Activated T-cell treated with anti-CD3 and anti-CD28 coated beads for 24 hours (primary cell): ENCODE data around the gene TWIST2.

Source experiments
- DNase-seq: peaks from one replicate; pipeline ENCODE4 v3.0.0-alpha.2; 2020; ENCODE audit warnings: low read depth

The TWIST2 gene

GRCh38 chr2:238905224-238905623 is 57.3 kb downstream of the TWIST2 start:
- no peak for DNase-seq

GRCh38 chr2:238905644-238906043 is 57.8 kb downstream of the TWIST2 start:
- DNase-seq: no peak

- DNase-seq: no peak
Observed at GRCh38 chr2:238906254-238906935, 58.5 kb downstream of the TWIST2 start.

- DNase-seq: no peak
Observed at GRCh38 chr2:238906936-238907716, 59.2 kb downstream of the TWIST2 start.

GRCh38 chr2:238907717-238908173 is 59.9 kb downstream of the TWIST2 start:
- DNase-seq: no peak

GRCh38 chr2:238908960-238909951 is 61.4 kb downstream of the TWIST2 start:
- no peak for DNase-seq

- DNase-seq: no peak
Observed at GRCh38 chr2:238910751-238911351, 63.0 kb downstream of the TWIST2 start.

GRCh38 chr2:238911376-238912227 is 63.7 kb downstream of the TWIST2 start:
- DNase-seq: no peak

GRCh38 chr2:238912228-238912915 is 64.5 kb downstream of the TWIST2 start:
- DNase-seq: no peak

GRCh38 chr2:238912916-238913875 is 65.3 kb downstream of the TWIST2 start:
- DNase-seq: no peak

- DNase-seq: no peak
Observed at GRCh38 chr2:238913931-238914647, 66.2 kb downstream of the TWIST2 start.

GRCh38 chr2:238914648-238915015 is 66.7 kb downstream of the TWIST2 start:
- no peak for DNase-seq

GRCh38 chr2:238915196-238915595 is 67.3 kb downstream of the TWIST2 start:
- DNase-seq: no peak

- DNase-seq: no peak
Observed at GRCh38 chr2:238915596-238915995, 67.7 kb downstream of the TWIST2 start.

- DNase-seq: no peak
Observed at GRCh38 chr2:238916176-238916874, 68.4 kb downstream of the TWIST2 start.

GRCh38 chr2:238916875-238917590 is 69.1 kb downstream of the TWIST2 start:
- DNase-seq: no peak

GRCh38 chr2:238919307-238919706 is 71.4 kb downstream of the TWIST2 start:
- no peak for DNase-seq
